AG20443 (cell line): ENCODE data around the gene OPRD1.
"Not testable (repeated sequence)": the region's sequence is repeated elsewhere in the genome, so short reads cannot be mapped to it uniquely, and the experiment has no call there.

Experiments
- DNase-seq: peaks from one replicate; pipeline ENCODE4 v3.0.0; 2012; ENCODE audit warnings: low spot score, mixed read lengths

Gene OPRD1

DNA sequence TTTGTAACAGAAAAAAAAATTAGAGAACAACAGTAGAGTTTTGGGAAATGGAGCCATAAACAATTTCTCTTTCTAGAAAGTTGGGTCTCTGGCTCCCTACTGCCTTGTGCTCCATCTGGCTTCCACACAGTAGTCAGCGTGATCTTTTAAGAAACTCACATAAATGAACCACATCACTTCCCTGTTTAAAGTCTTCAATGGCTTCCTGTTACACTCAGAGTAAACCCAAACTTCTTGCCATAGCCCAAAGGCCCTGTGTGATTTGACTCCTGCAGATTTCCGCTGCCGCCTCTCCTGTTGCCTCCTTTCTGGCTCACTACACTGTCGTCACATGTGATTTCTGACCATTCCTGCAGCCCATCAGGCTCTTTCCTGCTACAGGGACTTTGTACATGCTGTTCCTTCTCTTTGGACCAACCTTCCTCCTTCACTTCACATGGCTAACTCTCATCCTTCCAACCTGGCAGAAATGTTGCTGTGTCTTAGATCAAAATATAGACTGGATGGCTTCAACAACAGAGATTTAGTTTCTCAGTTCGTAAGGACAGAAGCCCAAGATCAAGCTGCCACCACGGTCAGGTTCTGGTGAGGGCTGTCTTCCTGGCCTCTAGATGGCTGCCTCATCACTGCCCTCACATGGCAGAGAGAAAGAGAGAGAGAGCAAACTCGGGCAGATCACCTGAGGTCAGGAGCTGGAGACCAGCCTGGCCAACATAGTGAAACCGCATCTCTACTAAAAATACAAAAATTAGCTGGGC is 34.0 kb downstream of the OPRD1 start:
- DNase-seq, result no peak

DNA sequence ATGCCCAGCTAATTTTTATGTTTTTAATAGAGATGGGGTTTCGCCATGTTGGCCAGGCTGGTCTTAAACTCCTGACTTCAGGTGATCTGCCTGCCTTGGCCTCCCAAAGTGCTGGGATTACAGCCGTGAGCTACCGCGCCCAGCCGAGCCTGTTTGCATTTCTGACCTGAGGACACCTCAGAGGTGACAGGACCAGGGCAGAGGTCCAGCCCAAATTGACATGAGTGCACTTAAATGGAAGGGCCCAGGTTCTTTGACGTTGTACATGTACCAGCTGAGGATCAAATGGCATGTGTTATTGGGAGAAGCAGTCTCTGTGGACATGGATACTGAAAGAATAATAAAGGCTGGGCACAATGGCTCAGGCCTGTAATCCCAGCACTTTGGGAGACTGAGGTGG is 35.2 kb downstream of the OPRD1 start:
- DNase-seq, result not testable (repeated sequence)

DNA sequence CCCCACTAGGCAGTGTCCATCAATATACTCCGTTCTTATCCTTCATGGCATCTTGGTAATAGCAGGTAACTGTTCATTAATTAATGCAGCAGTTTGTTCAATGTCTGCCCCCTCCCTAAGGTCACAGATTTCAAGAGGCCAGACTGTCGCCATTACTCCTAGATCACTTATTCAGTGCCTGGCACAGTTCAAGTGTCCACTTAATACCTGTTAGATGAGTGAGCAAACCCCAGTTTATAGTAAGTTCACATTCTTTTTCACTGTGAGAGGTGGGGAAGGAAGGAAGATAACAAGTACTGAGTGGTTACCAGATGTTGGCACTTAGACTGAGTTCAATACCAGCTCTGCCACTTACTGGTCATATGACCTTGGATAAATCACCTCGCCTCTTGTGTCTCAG is 36.4 kb downstream of the OPRD1 start:
- DNase-seq, result no peak

DNA sequence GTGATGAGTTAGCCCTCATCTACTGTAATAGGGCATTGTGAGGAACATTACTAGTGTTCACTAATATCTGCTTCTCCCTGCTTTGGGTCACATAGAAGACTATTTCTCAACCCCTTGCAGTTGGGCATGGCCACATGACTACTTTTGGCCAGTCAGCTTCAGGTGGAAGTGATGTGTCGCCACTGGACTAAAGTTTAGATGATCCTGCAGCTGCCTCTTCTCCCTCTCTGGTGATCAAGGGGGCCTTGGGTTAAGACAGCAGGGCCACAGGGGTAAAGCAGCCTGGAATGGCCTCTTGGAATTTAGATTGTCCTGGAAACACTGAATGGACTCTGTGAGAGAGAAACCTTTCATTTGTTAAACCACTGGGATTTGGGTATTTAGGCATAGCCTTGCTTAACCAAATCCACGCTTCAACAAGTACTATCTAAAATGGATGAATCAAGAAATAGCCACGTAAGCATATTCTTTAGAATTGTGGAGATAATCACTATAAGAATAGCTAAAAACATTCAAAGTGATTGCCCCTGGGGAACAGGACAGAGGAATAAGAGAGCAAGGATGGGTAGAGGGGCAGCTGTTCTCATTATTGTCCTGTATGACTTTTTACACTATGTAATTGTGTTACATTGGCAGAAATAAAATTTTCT is 41.2 kb downstream of the OPRD1 start:
- DNase-seq, result no peak

GRCh38 chr1:28854406-28854805 is 42.4 kb downstream of the OPRD1 start:
- not testable (repeated sequence) for DNase-seq

DNA sequence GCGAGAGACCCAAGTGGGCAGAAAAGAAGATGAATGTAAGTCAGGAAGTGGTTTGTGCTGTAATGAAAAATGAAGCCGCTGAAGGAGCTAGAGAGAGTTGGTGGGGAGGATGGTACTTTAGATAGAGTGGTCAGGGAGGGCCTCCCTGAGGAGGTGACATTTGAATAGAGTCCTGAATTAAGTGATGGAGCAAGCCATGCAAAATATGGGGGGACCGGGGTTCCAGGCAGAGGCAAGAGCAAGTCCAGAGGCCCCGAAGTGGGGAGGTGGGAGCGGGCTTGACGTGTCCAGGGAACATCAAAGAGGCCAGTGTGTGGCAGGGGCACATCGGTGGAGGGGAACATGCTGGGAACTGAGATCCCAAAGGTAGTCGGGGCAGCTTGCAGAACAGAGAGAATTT is 43.1 kb downstream of the OPRD1 start:
- no peak for DNase-seq

DNA sequence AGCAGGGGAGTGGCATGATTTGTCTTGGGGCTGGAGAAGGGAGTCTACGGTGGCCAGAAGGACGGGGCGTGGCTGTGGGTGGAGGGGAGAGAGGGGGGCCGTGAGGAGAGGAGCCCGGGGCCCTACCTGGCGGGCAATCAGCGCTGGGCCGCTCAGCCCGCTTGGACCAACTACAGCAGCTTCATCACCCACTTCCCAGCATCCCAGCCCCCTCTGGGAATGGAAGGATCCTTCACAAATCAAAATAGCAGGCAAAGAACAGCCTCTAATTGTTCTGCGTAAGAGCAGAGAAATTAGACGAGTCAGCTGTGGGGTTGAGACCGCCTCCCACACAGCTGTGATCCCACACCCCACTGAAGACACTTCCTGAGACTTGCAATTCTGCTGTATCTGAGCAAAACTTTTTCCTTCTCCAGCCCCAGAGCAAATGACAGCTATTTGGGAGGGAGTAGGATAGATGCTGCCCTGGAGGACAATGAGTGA is 43.5 kb downstream of the OPRD1 start:
- peak; percentile 52 for DNase-seq

DNA sequence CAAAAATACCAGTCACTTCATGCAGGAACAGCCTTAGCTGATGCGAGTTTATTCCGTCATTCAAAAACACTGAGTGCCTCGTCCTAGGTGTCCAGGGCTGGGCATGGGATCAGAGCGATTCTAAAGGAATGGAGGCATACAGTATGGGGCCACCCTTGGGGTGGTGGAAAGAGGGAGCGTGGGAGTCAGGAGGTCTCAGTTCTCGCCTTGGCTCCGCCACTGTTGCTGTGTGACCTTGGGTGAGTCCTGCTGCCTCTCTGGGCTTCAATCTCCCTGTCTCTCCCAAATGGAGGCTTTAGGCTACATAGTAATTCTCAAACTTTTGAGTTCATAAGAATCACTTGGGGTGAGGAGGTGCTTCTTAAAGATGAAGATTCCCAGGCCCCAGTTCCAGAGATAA is 44.0 kb downstream of the OPRD1 start:
- no peak for DNase-seq

- no peak for DNase-seq
These were observed 48.5 kb downstream of the OPRD1 start for GRCh38 chr1:28860332-28861073.

GRCh38 chr1:28862571-28863403 is 50.8 kb downstream of the OPRD1 start:
- DNase-seq, result no peak

GRCh38 chr1:28864695-28865094 is 52.7 kb downstream of the OPRD1 start:
- DNase-seq, result no peak

DNA sequence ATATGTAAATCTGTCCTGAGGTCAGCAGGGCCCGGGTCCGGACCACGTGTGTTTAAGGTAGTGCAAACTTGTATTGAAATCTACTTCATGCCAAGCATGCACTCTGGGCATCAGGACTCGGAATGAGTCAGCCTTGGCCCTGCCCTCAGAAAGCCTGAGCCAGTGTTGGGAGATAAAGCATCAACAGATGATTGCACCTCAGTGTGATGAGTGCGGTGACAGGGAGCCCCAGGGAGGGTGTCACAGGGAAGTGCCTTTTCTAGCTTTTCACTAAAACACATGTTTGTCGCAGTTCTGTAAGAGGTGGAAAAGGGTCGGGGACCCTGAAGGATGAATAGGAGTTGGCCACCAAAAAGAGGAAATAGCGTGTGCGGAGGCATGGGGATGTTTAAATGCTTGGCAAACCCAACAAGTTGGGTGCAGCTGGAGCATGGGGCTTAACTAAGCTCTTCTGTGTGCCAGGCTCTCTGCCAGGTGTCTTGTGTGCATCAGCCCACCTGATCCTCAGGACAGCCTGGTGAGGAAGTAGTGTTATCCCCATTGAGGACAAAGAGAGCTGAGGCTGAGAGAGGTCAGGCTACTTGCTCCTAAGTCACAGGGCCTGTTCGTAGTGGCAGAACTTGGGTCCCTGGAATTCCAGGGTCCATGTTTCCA is 54.2 kb downstream of the OPRD1 start:
- no peak for DNase-seq

DNA sequence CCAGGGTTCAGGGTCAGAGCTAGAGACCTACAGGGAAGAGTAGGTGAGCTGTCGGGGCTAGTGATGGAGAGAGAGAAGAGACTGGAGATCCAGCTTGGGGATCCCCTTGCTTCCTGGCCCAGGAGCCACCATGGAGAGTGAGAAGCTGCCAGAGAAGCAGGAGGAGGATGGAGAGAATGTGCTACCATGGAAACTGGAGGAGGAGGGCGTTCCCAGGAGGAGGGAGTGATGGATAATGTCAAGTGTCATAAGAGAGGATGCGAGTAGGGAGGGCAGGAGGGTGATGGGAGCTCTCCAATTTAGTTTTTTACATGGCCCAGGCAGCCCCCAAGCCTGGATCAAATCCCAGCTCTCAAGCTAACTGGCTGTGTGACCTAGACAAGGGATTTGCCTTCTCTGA is 55.9 kb downstream of the OPRD1 start:
- no peak for DNase-seq

GRCh38 chr1:28869952-28870351 is 58.0 kb downstream of the OPRD1 start:
- no peak for DNase-seq

- DNase-seq, result no peak
These were observed 59.8 kb downstream of the OPRD1 start for GRCh38 chr1:28871631-28872401.

DNA sequence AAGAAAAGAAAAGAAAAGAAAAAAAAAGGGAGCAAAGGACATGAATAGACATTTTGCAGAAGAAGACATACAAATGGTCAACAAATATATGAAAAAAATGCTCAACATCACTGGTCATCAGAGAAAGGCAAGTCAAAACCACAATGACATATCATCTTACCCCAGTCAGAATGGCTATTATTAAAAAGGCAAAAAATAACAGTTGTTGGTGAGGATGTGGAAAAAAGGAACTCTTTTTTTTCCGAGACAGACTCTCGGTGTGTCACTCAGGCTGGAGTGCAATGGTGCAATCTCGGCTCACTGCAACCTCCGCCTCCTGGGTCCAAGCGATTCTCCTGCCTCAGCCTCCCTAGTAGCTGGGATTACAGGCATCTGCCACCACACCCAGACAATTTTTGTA is 63.2 kb downstream of the OPRD1 start:
- not testable (repeated sequence) for DNase-seq

DNA sequence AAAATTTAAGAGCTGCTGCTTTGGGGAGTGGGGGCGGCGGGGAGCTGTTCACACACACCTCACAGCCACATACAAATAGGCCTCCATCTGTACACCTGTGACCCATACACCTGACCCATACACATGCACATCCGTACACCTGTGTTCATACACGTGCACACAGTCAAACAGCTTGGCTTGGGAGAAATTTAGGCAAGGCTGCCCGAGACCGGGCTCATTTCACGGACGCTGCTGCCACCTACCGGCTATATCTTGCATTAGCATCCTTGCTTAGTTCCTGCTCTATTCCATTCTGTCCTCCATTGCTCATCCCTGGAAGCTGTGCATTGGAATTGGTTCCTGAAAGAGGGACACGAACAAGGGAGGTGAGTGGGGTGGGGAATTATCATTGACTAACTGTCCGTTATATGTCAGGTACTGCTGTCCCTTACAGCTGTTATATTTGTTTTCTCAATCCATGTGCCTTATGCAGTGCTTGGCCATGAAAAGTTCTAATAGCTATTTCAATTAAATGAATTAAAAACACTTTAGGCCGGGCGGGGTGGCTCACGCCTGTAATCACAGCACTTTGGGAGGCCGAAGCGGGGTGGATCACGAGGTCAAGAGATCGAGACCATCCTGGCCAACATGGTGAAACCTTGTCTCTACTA is 65.3 kb downstream of the OPRD1 start:
- DNase-seq, result peak; percentile 86

DNA sequence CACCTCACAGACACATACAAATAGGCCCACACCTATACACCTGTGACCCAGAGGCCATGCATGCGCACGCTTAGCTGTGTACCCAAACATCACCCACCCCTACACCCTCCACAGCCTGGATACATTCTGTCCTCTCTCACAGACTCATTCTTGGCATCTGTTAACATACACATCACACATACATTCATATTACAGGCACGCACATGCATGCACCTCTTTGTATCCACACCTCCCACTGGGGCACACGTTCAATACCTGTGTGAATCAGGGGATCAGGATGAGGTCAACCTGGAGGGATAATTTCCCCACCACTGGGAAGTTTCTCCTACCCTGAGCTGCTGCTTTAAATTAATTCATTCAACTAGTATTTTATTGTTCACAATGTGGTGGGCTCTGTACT is 66.8 kb downstream of the OPRD1 start:
- no peak for DNase-seq

- DNase-seq, result peak; percentile 89
These were observed 70.1 kb downstream of the OPRD1 start for GRCh38 chr1:28882009-28882628.

DNA sequence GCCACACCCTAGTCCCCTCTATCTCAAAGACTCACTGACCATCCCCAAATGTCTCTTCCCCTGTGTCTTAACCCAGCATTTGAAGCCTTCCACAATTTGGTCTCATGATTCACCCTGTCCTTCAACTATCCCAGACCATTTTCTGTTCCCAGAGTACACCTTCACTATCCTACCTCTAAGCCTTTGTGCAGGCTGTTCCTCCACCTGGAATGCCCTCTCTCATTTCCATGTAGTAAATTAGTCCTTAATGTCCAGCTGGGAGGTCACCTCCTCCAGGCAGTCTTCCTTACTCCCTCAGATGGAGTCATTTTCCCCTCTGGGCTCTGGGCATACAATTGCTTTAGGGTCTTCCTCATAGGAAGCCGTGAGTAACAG is 71.3 kb downstream of the OPRD1 start:
- DNase-seq, result no peak
